ENCODE data around the gene TSR3. TPM values are rescaled to one million over a fixed set of nuclear protein-coding genes. Genes with fewer than 3 reads are reported as not detected.

TSR3 gene
- total and polyA plus RNA-seq, 2 experiments from 2014 or later = 105 to 110 TPM

DNA sequence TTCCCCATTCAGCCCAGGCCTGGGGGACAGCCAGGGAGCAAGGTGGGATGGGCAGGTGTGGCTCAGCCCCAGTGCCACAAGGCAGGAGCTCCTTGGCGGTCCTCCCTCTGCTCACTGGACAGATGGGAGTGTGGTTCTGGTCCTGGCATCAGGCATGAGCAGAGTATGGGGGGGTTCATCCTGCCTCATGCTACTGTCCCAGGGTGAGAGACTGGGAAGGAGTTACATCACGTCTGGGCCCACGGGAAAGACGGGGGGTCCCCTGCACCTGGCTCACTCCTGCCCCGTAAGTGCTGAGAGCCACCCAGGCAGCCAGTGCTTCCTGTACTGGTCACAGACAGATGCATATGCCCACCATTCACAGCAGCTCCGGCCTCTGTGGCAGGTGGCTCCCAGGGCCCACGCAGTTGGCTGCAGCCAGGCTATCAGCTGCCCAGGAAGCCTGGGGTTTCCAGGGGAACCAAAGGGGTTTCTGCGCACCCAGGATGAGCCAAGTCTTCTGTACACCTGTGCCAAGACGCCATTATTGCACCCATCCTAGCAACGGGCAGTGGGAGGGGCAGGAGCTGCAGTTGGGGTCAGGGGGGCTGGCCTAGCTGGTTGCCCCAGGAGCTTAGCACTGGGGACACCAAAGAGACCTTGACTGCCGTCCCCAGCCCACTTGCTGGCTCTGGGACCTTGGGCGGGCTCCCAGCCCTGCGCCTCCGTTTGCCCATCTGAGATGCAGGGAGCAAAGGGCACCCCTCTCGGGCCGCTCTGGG lies 16.3 kb downstream of the TSR3 start:
- H3K27me3 ChIP-seq (replicated peaks; ENCODE audit: insufficient read depth) = peaks cover 36% of the 10 kb centered on the region
- H3K4me3 ChIP-seq = no peak overlapping the region
- no peak for DNase-seq
- H3K9me3 ChIP-seq (ENCODE audit: low read depth) = no peaks in the 10 kb centered on the region
- no peak overlapping the region for H2AFZ ChIP-seq
- H3K4me2 ChIP-seq (ENCODE audit: unreplicated experiment) = no peak overlapping the region
- H3K9ac ChIP-seq = no peak overlapping the region
- no peaks in the 10 kb centered on the region for H3F3A ChIP-seq (ENCODE audit: insufficient read depth)
- no peak overlapping the region for H3K27ac ChIP-seq
- no peaks in the 10 kb centered on the region for H3K4me1 ChIP-seq (ENCODE audit: insufficient read depth)
- H3K79me2 ChIP-seq (ENCODE audit: insufficient read depth) = no peaks in the 10 kb centered on the region
- in situ Hi-C loops (cut with MboI) = no loop called here
- no peaks in the 10 kb centered on the region for H3K9me2 ChIP-seq (ENCODE audit: insufficient read depth)
- TF ChIP-seq EZH2phosphoT487 (IDR thresholded peaks at IDR 0.05; ENCODE audit: insufficient read depth, low read depth) = no peak
- TF ChIP-seq EZH2 (IDR thresholded peaks at IDR 0.05; ENCODE audit: insufficient read depth, poor library complexity, severe bottlenecking) = no peak
- no peaks in the 10 kb centered on the region for H4K20me1 ChIP-seq (ENCODE audit: insufficient read depth)
- 16 to 26% methylated on average over 14 to 16 of the region's 16 CpGs for WGBS, 2 experiments (ENCODE audit: low coverage in 1 of 2, low lambda C conversion rate in 2 of 2, missing lambda C conversion rate in 2 of 2)
- H3K36me3 ChIP-seq (ENCODE audit: low read depth) = no peaks in the 10 kb centered on the region

GRCh38 chr16:1334739-1335138 lies 16.9 kb downstream of the TSR3 start:
- WGBS, 2 experiments (ENCODE audit: low coverage in 1 of 2, low lambda C conversion rate in 2 of 2, missing lambda C conversion rate in 2 of 2) = 20 to 26% methylated on average over 6 to 9 of the region's 9 CpGs
- Histone ChIP-seq H3K27ac (no peak overlapping the region), H3K36me3 (ENCODE audit: low read depth) (no peaks in the 10 kb centered on the region), H3K9me3 (ENCODE audit: low read depth) (no peaks in the 10 kb centered on the region), H3K9ac (no peak overlapping the region), H3K9me2 (ENCODE audit: insufficient read depth) (no peaks in the 10 kb centered on the region), H3K27me3 (replicated peaks; ENCODE audit: insufficient read depth) (peaks cover 36% of the 10 kb centered on the region), H2AFZ (no peak overlapping the region), H3F3A (ENCODE audit: insufficient read depth) (no peaks in the 10 kb centered on the region), H4K20me1 (ENCODE audit: insufficient read depth) (no peaks in the 10 kb centered on the region), H3K4me1 (ENCODE audit: insufficient read depth) (no peaks in the 10 kb centered on the region), H3K79me2 (ENCODE audit: insufficient read depth) (no peaks in the 10 kb centered on the region), H3K4me3 (no peak overlapping the region), H3K4me2 (ENCODE audit: unreplicated experiment) (no peak overlapping the region)
- in situ Hi-C loops (cut with MboI) = no loop called here
- TF ChIP-seq EZH2 (IDR thresholded peaks at IDR 0.05; ENCODE audit: insufficient read depth, poor library complexity, severe bottlenecking) (no peak), EZH2phosphoT487 (IDR thresholded peaks at IDR 0.05; ENCODE audit: insufficient read depth, low read depth) (no peak)
- no peak for DNase-seq

DNA sequence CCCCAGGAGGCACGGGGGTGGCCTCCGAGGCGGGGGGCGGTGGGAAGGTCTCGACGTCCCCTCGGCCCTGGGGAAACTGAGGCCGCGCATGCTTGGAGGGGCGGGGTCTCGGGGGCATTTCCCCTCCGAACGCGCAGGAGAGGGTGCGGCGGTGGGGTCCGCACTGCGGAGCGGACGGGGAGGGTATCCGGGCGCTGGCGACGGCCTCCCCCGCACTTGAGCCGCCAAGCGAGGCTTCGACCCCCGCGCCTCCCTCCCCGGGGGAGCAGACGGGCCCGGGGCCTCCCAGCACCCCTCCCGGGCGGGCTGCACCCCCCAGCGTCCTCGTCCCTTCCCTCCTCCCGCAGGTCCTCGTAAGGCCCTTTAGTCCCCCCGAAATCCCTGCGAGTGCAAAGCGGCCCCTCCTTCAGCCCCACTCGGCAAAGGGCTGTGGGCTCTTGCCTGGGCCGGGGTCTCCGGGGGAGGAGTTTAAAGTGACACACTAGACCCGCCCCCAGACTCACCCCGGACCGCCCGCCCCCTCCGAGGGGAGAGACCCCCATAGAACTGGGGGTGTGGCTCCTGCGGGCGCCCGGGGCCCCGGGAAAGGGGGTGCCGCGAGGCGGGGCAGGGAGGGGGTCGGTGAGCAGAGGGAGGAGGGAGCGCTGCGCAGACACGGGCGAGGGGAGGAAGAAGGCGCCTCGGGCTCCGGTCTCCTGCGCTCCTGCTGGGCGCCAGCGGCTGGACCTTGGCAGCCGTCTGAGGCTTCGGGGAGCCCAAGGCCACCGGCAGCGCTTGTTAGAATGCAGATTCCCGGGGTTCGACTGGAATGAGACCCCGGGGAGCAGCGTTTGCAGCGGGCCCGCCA lies 17.6 kb downstream of the TSR3 start:
- DNase-seq = no peak
- H4K20me1 ChIP-seq (ENCODE audit: insufficient read depth) = no peaks in the 10 kb centered on the region
- no peak overlapping the region for H3K4me2 ChIP-seq (ENCODE audit: unreplicated experiment)
- in situ Hi-C loops (cut with MboI) = no loop called here
- H2AFZ ChIP-seq = no peak overlapping the region
- H3K9me3 ChIP-seq (ENCODE audit: low read depth) = no peaks in the 10 kb centered on the region
- H3K4me1 ChIP-seq (ENCODE audit: insufficient read depth) = no peaks in the 10 kb centered on the region
- no peak overlapping the region for H3K27ac ChIP-seq
- H3K4me3 ChIP-seq = 0 out of 2 replicates have a peak overlapping the region, but pooled peaks have one; percentile 23
- H3K36me3 ChIP-seq (ENCODE audit: low read depth) = no peaks in the 10 kb centered on the region
- 1 to 2% methylated on average over 28 to 51 of the region's 78 CpGs for WGBS, 2 experiments (ENCODE audit: low coverage in 1 of 2, low lambda C conversion rate in 2 of 2, missing lambda C conversion rate in 2 of 2)
- no peak overlapping the region for H3K9ac ChIP-seq
- H3F3A ChIP-seq (ENCODE audit: insufficient read depth) = no peaks in the 10 kb centered on the region
- peaks cover 36% of the 10 kb centered on the region for H3K27me3 ChIP-seq (replicated peaks; ENCODE audit: insufficient read depth)
- no peaks in the 10 kb centered on the region for H3K9me2 ChIP-seq (ENCODE audit: insufficient read depth)
- TF ChIP-seq EZH2 (IDR thresholded peaks at IDR 0.05; ENCODE audit: insufficient read depth, poor library complexity, severe bottlenecking) (peak; percentile 85), EZH2phosphoT487 (IDR thresholded peaks at IDR 0.05; ENCODE audit: insufficient read depth, low read depth) (peak; percentile 77; the same call in 1 of the 2 replicates)
- no peaks in the 10 kb centered on the region for H3K79me2 ChIP-seq (ENCODE audit: insufficient read depth)

GRCh38 chr16:1333149-1333812 lies 18.4 kb downstream of the TSR3 start, which contains the start of gene BAIAP3:
Gene BAIAP3, plus strand, starts transcription at chr16:1333645. Its CDS starts 4,905 bp downstream, at chr16:1338550.
- TF ChIP-seq EZH2 (IDR thresholded peaks at IDR 0.05; ENCODE audit: insufficient read depth, poor library complexity, severe bottlenecking) = no peak
- TF ChIP-seq EZH2phosphoT487 (IDR thresholded peaks at IDR 0.05; ENCODE audit: insufficient read depth, low read depth) = no peak
- H3K27me3 ChIP-seq (replicated peaks; ENCODE audit: insufficient read depth) = peaks cover 36% of the 10 kb centered on the region
- H3K4me2 ChIP-seq (ENCODE audit: unreplicated experiment) = no peak within 1 kb of the TSS
- no peaks in the 10 kb centered on the region for H3K36me3 ChIP-seq (ENCODE audit: low read depth)
- H2AFZ ChIP-seq = no peak within 1 kb of the TSS
- no peaks in the 10 kb centered on the region for H3K4me1 ChIP-seq (ENCODE audit: insufficient read depth)
- peak; percentile 75 for DNase-seq
- H3K27ac ChIP-seq = no peak within 1 kb of the TSS
- H3K9me2 ChIP-seq (ENCODE audit: insufficient read depth) = no peaks in the 10 kb centered on the region
- no peaks in the 10 kb centered on the region for H3F3A ChIP-seq (ENCODE audit: insufficient read depth)
- no peaks in the 10 kb centered on the region for H3K79me2 ChIP-seq (ENCODE audit: insufficient read depth)
- 0 out of 2 replicates have a peak within 1 kb of the TSS, but pooled peaks have one; percentile 23 for H3K4me3 ChIP-seq
- no peak within 1 kb of the TSS for H3K9ac ChIP-seq
- in situ Hi-C loops (cut with MboI) = no loop called here
- H4K20me1 ChIP-seq (ENCODE audit: insufficient read depth) = no peaks in the 10 kb centered on the region
- 6 to 7% methylated on average over 18 to 34 of the region's 83 CpGs for WGBS, 2 experiments (ENCODE audit: low coverage in 1 of 2, low lambda C conversion rate in 2 of 2, missing lambda C conversion rate in 2 of 2)
- H3K9me3 ChIP-seq (ENCODE audit: low read depth) = no peaks in the 10 kb centered on the region

All from GM23248 (cell line).